HL-60 (cell line): ENCODE results near the gene AKAP10.

Experiments
- DNase-seq, 2 experiments: peaks; one replicate each; pipeline ENCODE4 v3.0.0-alpha.2; 2010 to 2020; ENCODE audit warnings: low read depth in 1 of 2, low spot score in 1 of 2
- H3K27ac ChIP-seq: fragments of 250-450 bp; sonication (Bioruptor Pico); replicated peaks from 2 replicates; pipeline ENCODE4 v1.5.1; 2020; ENCODE audit warnings: mild to moderate bottlenecking, moderate library complexity
- H3K27me3 ChIP-seq: fragments of 250-450 bp; sonication (Bioruptor Pico); 2 replicates; pipeline ENCODE4 v1.5.1; 2021; ENCODE audit warnings: mild to moderate bottlenecking, moderate library complexity; ENCODE audit not compliant: insufficient read depth, poor library complexity, severe bottlenecking
- H3K4me3 ChIP-seq: replicated peaks from 2 replicates; pipeline ENCODE4 v1.5.1; 2011; ENCODE audit warnings: mild to moderate bottlenecking, control low read depth, low read length; ENCODE audit not compliant: insufficient read depth
- GABPA ChIP-seq: IDR thresholded peaks from 2 replicates; pipeline ENCODE4 v1.6.1; 2012; ENCODE audit warnings: low read depth
- POLR2AphosphoS5 ChIP-seq: IDR thresholded peaks from 2 replicates; pipeline ENCODE4 v1.6.1; 2012; ENCODE audit warnings: low read depth
- SPI1 ChIP-seq: IDR thresholded peaks from 2 replicates; pipeline ENCODE4 v1.6.1; 2012; ENCODE audit warnings: low read depth, mild to moderate bottlenecking, borderline replicate concordance
- TF ChIP-seq, protein P1 (sequence below): IDR thresholded peaks from 2 replicates; pipeline ENCODE4 v1.6.1; 2012; ENCODE audit warnings: low read depth; ENCODE audit not compliant: insufficient replicate concordance
- TF ChIP-seq, protein P2 (sequence below): IDR thresholded peaks from one replicate; pipeline ENCODE4 v1.5.1; 2011; ENCODE audit warnings: low read length, control low read depth, inconsistent platforms; ENCODE audit not compliant: insufficient read depth

AKAP10 gene

DNA sequence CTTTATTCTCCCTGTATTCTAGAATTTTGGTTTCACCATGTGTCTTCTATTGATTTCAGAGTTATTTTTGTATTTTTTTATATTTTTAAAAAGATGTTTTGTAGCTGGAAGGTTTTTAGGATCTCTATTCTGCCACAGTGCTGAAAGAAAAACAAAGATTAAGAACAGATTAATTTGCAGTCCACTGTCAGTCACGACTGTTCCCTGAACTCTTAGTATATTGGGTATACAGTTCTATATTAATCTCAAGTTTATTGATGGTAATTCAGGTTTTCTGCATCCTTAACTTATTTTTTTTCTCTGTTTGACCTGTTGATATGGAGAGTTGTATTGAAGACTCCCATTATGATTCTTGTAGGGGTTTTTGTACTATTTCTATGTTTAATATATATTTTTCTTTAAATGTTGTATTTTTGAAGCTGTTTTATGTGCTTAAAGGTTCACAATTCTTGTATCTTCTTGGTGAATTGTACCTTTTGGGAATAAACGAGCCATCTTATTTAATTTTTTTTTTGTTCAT lies 34.4 kb upstream of the AKAP10 start:
- Histone ChIP-seq H3K4me3 (no peak overlapping the region), H3K27me3 (no peaks in the 10 kb centered on the region), H3K27ac (no peak overlapping the region)
- DNase-seq, result no peak
- TF ChIP-seq, protein P1, sequence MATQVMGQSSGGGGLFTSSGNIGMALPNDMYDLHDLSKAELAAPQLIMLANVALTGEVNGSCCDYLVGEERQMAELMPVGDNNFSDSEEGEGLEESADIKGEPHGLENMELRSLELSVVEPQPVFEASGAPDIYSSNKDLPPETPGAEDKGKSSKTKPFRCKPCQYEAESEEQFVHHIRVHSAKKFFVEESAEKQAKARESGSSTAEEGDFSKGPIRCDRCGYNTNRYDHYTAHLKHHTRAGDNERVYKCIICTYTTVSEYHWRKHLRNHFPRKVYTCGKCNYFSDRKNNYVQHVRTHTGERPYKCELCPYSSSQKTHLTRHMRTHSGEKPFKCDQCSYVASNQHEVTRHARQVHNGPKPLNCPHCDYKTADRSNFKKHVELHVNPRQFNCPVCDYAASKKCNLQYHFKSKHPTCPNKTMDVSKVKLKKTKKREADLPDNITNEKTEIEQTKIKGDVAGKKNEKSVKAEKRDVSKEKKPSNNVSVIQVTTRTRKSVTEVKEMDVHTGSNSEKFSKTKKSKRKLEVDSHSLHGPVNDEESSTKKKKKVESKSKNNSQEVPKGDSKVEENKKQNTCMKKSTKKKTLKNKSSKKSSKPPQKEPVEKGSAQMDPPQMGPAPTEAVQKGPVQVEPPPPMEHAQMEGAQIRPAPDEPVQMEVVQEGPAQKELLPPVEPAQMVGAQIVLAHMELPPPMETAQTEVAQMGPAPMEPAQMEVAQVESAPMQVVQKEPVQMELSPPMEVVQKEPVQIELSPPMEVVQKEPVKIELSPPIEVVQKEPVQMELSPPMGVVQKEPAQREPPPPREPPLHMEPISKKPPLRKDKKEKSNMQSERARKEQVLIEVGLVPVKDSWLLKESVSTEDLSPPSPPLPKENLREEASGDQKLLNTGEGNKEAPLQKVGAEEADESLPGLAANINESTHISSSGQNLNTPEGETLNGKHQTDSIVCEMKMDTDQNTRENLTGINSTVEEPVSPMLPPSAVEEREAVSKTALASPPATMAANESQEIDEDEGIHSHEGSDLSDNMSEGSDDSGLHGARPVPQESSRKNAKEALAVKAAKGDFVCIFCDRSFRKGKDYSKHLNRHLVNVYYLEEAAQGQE, result no peak
- TF ChIP-seq SPI1, result no peak
- TF ChIP-seq, protein P2, sequence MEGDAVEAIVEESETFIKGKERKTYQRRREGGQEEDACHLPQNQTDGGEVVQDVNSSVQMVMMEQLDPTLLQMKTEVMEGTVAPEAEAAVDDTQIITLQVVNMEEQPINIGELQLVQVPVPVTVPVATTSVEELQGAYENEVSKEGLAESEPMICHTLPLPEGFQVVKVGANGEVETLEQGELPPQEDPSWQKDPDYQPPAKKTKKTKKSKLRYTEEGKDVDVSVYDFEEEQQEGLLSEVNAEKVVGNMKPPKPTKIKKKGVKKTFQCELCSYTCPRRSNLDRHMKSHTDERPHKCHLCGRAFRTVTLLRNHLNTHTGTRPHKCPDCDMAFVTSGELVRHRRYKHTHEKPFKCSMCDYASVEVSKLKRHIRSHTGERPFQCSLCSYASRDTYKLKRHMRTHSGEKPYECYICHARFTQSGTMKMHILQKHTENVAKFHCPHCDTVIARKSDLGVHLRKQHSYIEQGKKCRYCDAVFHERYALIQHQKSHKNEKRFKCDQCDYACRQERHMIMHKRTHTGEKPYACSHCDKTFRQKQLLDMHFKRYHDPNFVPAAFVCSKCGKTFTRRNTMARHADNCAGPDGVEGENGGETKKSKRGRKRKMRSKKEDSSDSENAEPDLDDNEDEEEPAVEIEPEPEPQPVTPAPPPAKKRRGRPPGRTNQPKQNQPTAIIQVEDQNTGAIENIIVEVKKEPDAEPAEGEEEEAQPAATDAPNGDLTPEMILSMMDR, result no peak
- no peak for TF ChIP-seq GABPA
- no peak for TF ChIP-seq POLR2AphosphoS5

DNA sequence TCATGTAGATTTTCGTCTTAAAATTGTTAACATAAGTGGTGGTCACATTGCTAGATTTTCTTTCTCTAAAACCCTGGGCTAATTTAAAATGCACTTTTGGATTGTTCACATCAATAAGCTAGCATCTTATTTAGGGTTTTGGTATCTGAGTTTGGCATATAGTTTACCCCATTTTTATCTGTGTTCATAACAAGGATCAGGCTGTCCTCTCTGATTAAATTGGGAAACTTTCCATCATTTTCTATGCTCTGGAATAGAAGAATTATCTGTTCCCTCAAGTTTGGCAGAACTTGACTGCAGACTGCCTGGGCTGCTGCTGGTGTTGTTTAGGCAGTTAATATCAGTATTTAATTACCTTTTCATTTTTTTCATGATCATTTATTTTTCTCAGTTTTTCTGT lies 33.3 kb upstream of the AKAP10 start:
- TF ChIP-seq GABPA, result no peak
- TF ChIP-seq POLR2AphosphoS5, result no peak
- TF ChIP-seq, protein P2, result no peak
- no peak for TF ChIP-seq SPI1
- TF ChIP-seq, protein P1, result no peak
- Histone ChIP-seq H3K4me3 (no peak overlapping the region), H3K27ac (no peak overlapping the region), H3K27me3 (no peaks in the 10 kb centered on the region)
- no peak for DNase-seq

DNA sequence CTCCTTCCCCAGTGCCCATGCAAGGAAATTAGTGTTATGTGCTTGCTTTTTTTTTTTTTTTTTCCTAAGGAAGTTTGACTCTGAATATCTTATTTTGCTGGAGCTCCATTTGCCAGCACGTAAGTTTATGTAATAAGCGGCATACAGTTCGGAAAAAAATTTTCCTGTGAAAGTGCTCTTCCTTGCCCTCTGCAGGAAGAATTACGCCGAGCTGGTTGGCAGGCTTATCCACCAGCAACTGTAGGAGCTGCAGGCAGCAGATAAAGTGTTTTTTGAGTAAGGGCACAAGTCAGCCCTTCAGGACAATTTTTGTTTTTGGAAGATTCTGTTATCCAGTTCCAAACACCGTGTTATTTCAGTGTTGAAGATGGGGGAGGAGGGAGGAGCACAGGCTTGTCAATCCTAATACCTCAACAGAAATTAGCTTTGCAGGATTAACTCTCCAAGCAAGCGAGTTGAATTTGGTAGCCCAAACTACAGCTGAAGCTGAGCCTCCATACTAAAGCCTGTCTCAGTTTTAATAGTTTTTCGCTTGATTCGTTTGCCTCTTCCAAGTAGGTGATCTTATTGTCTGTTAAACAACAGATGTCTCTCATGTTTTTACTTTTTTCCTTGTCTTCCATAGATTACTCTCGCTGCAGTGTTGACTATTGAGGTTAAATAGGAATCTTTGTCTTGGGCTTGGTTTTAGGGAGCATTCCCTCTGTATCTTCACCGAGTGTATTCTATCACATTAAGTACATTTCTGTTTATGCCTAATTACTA lies 32.7 kb upstream of the AKAP10 start:
- no peak overlapping the region for H3K27ac ChIP-seq
- peak in 1 of 2 experiments; percentile 30 for DNase-seq
- peak overlapping the region; percentile 75 for H3K4me3 ChIP-seq
- TF ChIP-seq, protein P2, result no peak
- TF ChIP-seq GABPA, result no peak
- TF ChIP-seq, protein P1, result no peak
- TF ChIP-seq SPI1, result no peak
- TF ChIP-seq POLR2AphosphoS5, result no peak
- H3K27me3 ChIP-seq, result no peaks in the 10 kb centered on the region
